ENCODE data around the gene LSM7.

LSM7 gene

GRCh38 chr19:2300533-2300932 is 27.9 kb downstream of the LSM7 start:
- Histone ChIP-seq H3K23ac (ENCODE audit: low read length) (no peak overlapping the region), H3K79me2 (ENCODE audit: control insufficient read depth, insufficient read depth, low read length) (no peaks in the 10 kb centered on the region), H4K8ac (ENCODE audit: low read depth, low read length) (no peak overlapping the region), H3K4ac (ENCODE audit: low read depth, low read length) (no peak overlapping the region), H2BK120ac (ENCODE audit: low read depth, low read length) (no peak overlapping the region), H3K18ac (ENCODE audit: low read length) (no peak overlapping the region), H3K4me1 (ENCODE audit: control insufficient read depth, low read depth, low read length) (no peaks in the 10 kb centered on the region), H3K79me1 (ENCODE audit: low read length) (no peaks in the 10 kb centered on the region), H3K27ac (ENCODE audit: low read depth, low read length) (no peak overlapping the region), H3K4me3 (ENCODE audit: low read length) (no peak overlapping the region), H3K9ac (ENCODE audit: low read length) (no peak overlapping the region), H3K56ac (ENCODE audit: low read length) (no peak overlapping the region), H4K5ac (ENCODE audit: low read length) (no peak overlapping the region), H3K36me3 (ENCODE audit: control insufficient read depth, insufficient read depth, low read length) (no peaks in the 10 kb centered on the region), H2AK5ac (ENCODE audit: low read length) (no peak overlapping the region), H3K27me3 (ENCODE audit: insufficient read depth, low read length, poor library complexity) (no peaks in the 10 kb centered on the region), H2BK5ac (ENCODE audit: low read length) (no peak overlapping the region), H3K4me2 (ENCODE audit: low read length) (no peak overlapping the region), H2BK15ac (replicated peaks; ENCODE audit: low read depth) (no peak overlapping the region)
- WGBS (ENCODE audit: extremely low coverage, insufficient coverage, low lambda C conversion rate): no CpG with 5 or more reads among the region's 17 CpGs
- no peak for DNase-seq

- DNase-seq: no peak
- Histone ChIP-seq H2BK15ac (replicated peaks; ENCODE audit: low read depth) (no peak overlapping the region), H4K8ac (ENCODE audit: low read depth, low read length) (no peak overlapping the region), H2AK5ac (ENCODE audit: low read length) (no peak overlapping the region), H3K4me1 (ENCODE audit: control insufficient read depth, low read depth, low read length) (no peaks in the 10 kb centered on the region), H2BK120ac (ENCODE audit: low read depth, low read length) (no peak overlapping the region), H3K23ac (ENCODE audit: low read length) (no peak overlapping the region), H3K18ac (ENCODE audit: low read length) (no peak overlapping the region), H3K36me3 (ENCODE audit: control insufficient read depth, insufficient read depth, low read length) (no peaks in the 10 kb centered on the region), H4K5ac (ENCODE audit: low read length) (no peak overlapping the region), H3K56ac (ENCODE audit: low read length) (no peak overlapping the region), H3K79me1 (ENCODE audit: low read length) (no peaks in the 10 kb centered on the region), H2BK5ac (ENCODE audit: low read length) (no peak overlapping the region), H3K79me2 (ENCODE audit: control insufficient read depth, insufficient read depth, low read length) (no peaks in the 10 kb centered on the region), H3K4me3 (ENCODE audit: low read length) (no peak overlapping the region), H3K4ac (ENCODE audit: low read depth, low read length) (no peak overlapping the region), H3K9ac (ENCODE audit: low read length) (no peak overlapping the region), H3K27ac (ENCODE audit: low read depth, low read length) (no peak overlapping the region), H3K27me3 (ENCODE audit: insufficient read depth, low read length, poor library complexity) (peaks cover 6% of the 10 kb centered on the region), H3K4me2 (ENCODE audit: low read length) (no peak overlapping the region)
- WGBS (ENCODE audit: extremely low coverage, insufficient coverage, low lambda C conversion rate): no CpG with 5 or more reads among the region's 16 CpGs
Measured at GRCh38 chr19:2296141-2296540, 32.2 kb downstream of the LSM7 start.

GRCh38 chr19:2294687-2295335 is 33.6 kb downstream of the LSM7 start:
- Histone ChIP-seq H3K27me3 (ENCODE audit: insufficient read depth, low read length, poor library complexity) (peaks cover 19% of the 10 kb centered on the region), H3K4me1 (ENCODE audit: control insufficient read depth, low read depth, low read length) (no peaks in the 10 kb centered on the region), H2BK15ac (replicated peaks; ENCODE audit: low read depth) (no peak overlapping the region), H3K79me2 (ENCODE audit: control insufficient read depth, insufficient read depth, low read length) (no peaks in the 10 kb centered on the region), H3K9ac (ENCODE audit: low read length) (no peak overlapping the region), H3K79me1 (ENCODE audit: low read length) (no peaks in the 10 kb centered on the region), H2AK5ac (ENCODE audit: low read length) (no peak overlapping the region), H3K36me3 (ENCODE audit: control insufficient read depth, insufficient read depth, low read length) (no peaks in the 10 kb centered on the region), H2BK5ac (ENCODE audit: low read length) (no peak overlapping the region), H3K56ac (ENCODE audit: low read length) (no peak overlapping the region), H3K23ac (ENCODE audit: low read length) (no peak overlapping the region), H2BK120ac (ENCODE audit: low read depth, low read length) (no peak overlapping the region), H3K4ac (ENCODE audit: low read depth, low read length) (no peak overlapping the region), H3K18ac (ENCODE audit: low read length) (no peak overlapping the region), H3K4me2 (ENCODE audit: low read length) (no peak overlapping the region), H3K4me3 (ENCODE audit: low read length) (no peak overlapping the region), H4K5ac (ENCODE audit: low read length) (no peak overlapping the region), H4K8ac (ENCODE audit: low read depth, low read length) (no peak overlapping the region), H3K27ac (ENCODE audit: low read depth, low read length) (no peak overlapping the region)
- no peak for DNase-seq
- no CpG with 5 or more reads among the region's 26 CpGs for WGBS (ENCODE audit: extremely low coverage, insufficient coverage, low lambda C conversion rate)

GRCh38 chr19:2291185-2291751 is 37.1 kb downstream of the LSM7 start:
- Histone ChIP-seq H3K4me2 (ENCODE audit: low read length) (peak overlapping the region; percentile 29), H3K79me1 (ENCODE audit: low read length) (no peaks in the 10 kb centered on the region), H4K8ac (ENCODE audit: low read depth, low read length) (no peak overlapping the region), H3K23ac (ENCODE audit: low read length) (no peak overlapping the region), H3K27me3 (ENCODE audit: insufficient read depth, low read length, poor library complexity) (peaks cover 29% of the 10 kb centered on the region), H4K5ac (ENCODE audit: low read length) (no peak overlapping the region), H3K4ac (ENCODE audit: low read depth, low read length) (no peak overlapping the region), H3K79me2 (ENCODE audit: control insufficient read depth, insufficient read depth, low read length) (no peaks in the 10 kb centered on the region), H3K9ac (ENCODE audit: low read length) (no peak overlapping the region), H2BK15ac (replicated peaks; ENCODE audit: low read depth) (no peak overlapping the region), H2BK5ac (ENCODE audit: low read length) (no peak overlapping the region), H2BK120ac (ENCODE audit: low read depth, low read length) (no peak overlapping the region), H3K18ac (ENCODE audit: low read length) (no peak overlapping the region), H3K27ac (ENCODE audit: low read depth, low read length) (no peak overlapping the region), H2AK5ac (ENCODE audit: low read length) (no peak overlapping the region), H3K56ac (ENCODE audit: low read length) (no peak overlapping the region), H3K36me3 (ENCODE audit: control insufficient read depth, insufficient read depth, low read length) (no peaks in the 10 kb centered on the region), H3K4me3 (ENCODE audit: low read length) (no peak overlapping the region), H3K4me1 (ENCODE audit: control insufficient read depth, low read depth, low read length) (no peaks in the 10 kb centered on the region)
- DNase-seq: no peak
- WGBS (ENCODE audit: extremely low coverage, insufficient coverage, low lambda C conversion rate): no CpG with 5 or more reads among the region's 67 CpGs

- H3K4ac ChIP-seq (ENCODE audit: low read depth, low read length): no peak overlapping the region
- no peaks in the 10 kb centered on the region for H3K4me1 ChIP-seq (ENCODE audit: control insufficient read depth, low read depth, low read length)
- H3K4me3 ChIP-seq (ENCODE audit: low read length): no peak overlapping the region
Measured at GRCh38 chr19:2290441-2291184, 37.8 kb downstream of the LSM7 start.

More at GRCh38 chr19:2290441-2291184, 37.8 kb downstream of the LSM7 start:
- Histone ChIP-seq H3K23ac (ENCODE audit: low read length) (peak overlapping the region; percentile 80), H3K36me3 (ENCODE audit: control insufficient read depth, insufficient read depth, low read length) (no peaks in the 10 kb centered on the region), H4K8ac (ENCODE audit: low read depth, low read length) (no peak overlapping the region), H3K79me2 (ENCODE audit: control insufficient read depth, insufficient read depth, low read length) (no peaks in the 10 kb centered on the region), H2BK5ac (ENCODE audit: low read length) (no peak overlapping the region), H2BK15ac (replicated peaks; ENCODE audit: low read depth) (no peak overlapping the region), H2AK5ac (ENCODE audit: low read length) (no peak overlapping the region), H3K18ac (ENCODE audit: low read length) (no peak overlapping the region), H3K4me2 (ENCODE audit: low read length) (no peak overlapping the region), H3K9ac (ENCODE audit: low read length) (no peak overlapping the region), H3K79me1 (ENCODE audit: low read length) (no peaks in the 10 kb centered on the region), H3K27ac (ENCODE audit: low read depth, low read length) (no peak overlapping the region), H2BK120ac (ENCODE audit: low read depth, low read length) (no peak overlapping the region), H3K56ac (ENCODE audit: low read length) (peak overlapping the region; percentile 42), H4K5ac (ENCODE audit: low read length) (no peak overlapping the region), H3K27me3 (ENCODE audit: insufficient read depth, low read length, poor library complexity) (peaks cover 29% of the 10 kb centered on the region)
- DNase-seq: no peak
- WGBS (ENCODE audit: extremely low coverage, insufficient coverage, low lambda C conversion rate): no CpG with 5 or more reads among the region's 82 CpGs

All from mesendoderm (in vitro differentiated cells).